Mesenchymal stem cell (in vitro differentiated cells and primary cell): ENCODE measurements around the gene DGKZ.
A peak's percentile ranks its signal among the peaks of the same experiment; 100 is the strongest.
"Not testable (repeated sequence)": the region's sequence is repeated elsewhere in the genome, so short reads cannot be mapped to it uniquely, and the experiment has no call there.

Experiments used
- DNase-seq: peaks from one replicate; pipeline ENCODE4 v3.0.0-alpha.2; 2013
- H2AFZ ChIP-seq: one replicate; pipeline ENCODE4 v1.6.1; 2013; ENCODE audit warnings: low read depth, mild to moderate bottlenecking, control low read depth, inconsistent platforms, low read length, moderate library complexity
- H2AK5ac ChIP-seq: 2 replicates; pipeline ENCODE4 v1.6.1; 2013; ENCODE audit warnings: low read length, moderate library complexity, mild to moderate bottlenecking, inconsistent platforms; ENCODE audit not compliant: severe bottlenecking
- H2BK120ac ChIP-seq: one replicate; pipeline ENCODE4 v1.6.1; 2013; ENCODE audit warnings: low read depth, mild to moderate bottlenecking, inconsistent platforms, low read length, moderate library complexity
- H2BK12ac ChIP-seq, 2 experiments: one replicate each; pipeline ENCODE4 v1.6.1; 2013; ENCODE audit warnings: inconsistent platforms in 2 of 2, low read length in 2 of 2, mild to moderate bottlenecking in 2 of 2, moderate library complexity in 2 of 2, control low read depth in 1 of 2
- H2BK15ac ChIP-seq: one replicate; pipeline ENCODE4 v1.6.1; 2013; ENCODE audit warnings: mild to moderate bottlenecking, low read depth, inconsistent platforms; ENCODE audit not compliant: poor library complexity, severe bottlenecking
- H2BK5ac ChIP-seq: 2 replicates; pipeline ENCODE4 v1.6.1; 2013; ENCODE audit warnings: low read depth, mild to moderate bottlenecking, low read length, control low read depth, inconsistent platforms; ENCODE audit not compliant: poor library complexity, severe bottlenecking
- H3K14ac ChIP-seq, 2 experiments: one replicate each; pipeline ENCODE4 v1.6.1; 2013; ENCODE audit warnings: inconsistent platforms in 2 of 2, low read length in 2 of 2, control low read depth in 1 of 2, mild to moderate bottlenecking in 1 of 2, moderate library complexity in 1 of 2
- H3K18ac ChIP-seq, 2 experiments: one replicate each; pipeline ENCODE4 v1.6.1; 2013; ENCODE audit warnings: inconsistent platforms in 2 of 2, low read length in 2 of 2, control low read depth in 1 of 2, low read depth in 1 of 2, mild to moderate bottlenecking in 1 of 2
- H3K23ac ChIP-seq, 2 experiments: one replicate each; pipeline ENCODE4 v1.6.1; 2013; ENCODE audit warnings: inconsistent platforms in 2 of 2, low read length in 2 of 2, mild to moderate bottlenecking in 2 of 2, moderate library complexity in 2 of 2, control low read depth in 1 of 2
- H3K27ac ChIP-seq: 2 replicates; pipeline ENCODE4 v1.5.1; 2013; ENCODE audit warnings: mild to moderate bottlenecking, moderate library complexity, low read length, control low read depth, inconsistent platforms; ENCODE audit not compliant: poor library complexity, severe bottlenecking
- H3K27me3 ChIP-seq, 2 experiments: 2 replicates each; pipeline versions ENCODE4 v1.6.1 to v1.7.0; 2013; ENCODE audit warnings: low read length in 2 of 2, mild to moderate bottlenecking in 2 of 2, moderate library complexity in 2 of 2, control low read depth in 1 of 2, inconsistent platforms in 1 of 2; ENCODE audit not compliant: control insufficient read depth in 1 of 2, insufficient read depth in 1 of 2
- H3K36me3 ChIP-seq, 2 experiments: 2 replicates each; pipeline versions ENCODE4 v1.6.1 to v1.7.0; 2013; ENCODE audit warnings: low read length in 2 of 2, control low read depth in 1 of 2, inconsistent platforms in 1 of 2, low read depth in 1 of 2, mild to moderate bottlenecking in 1 of 2; ENCODE audit not compliant: insufficient read depth in 2 of 2, control insufficient read depth in 1 of 2
- H3K4ac ChIP-seq, 2 experiments: one replicate each; pipeline ENCODE4 v1.6.1; 2013; ENCODE audit warnings: inconsistent platforms in 2 of 2, low read length in 2 of 2, mild to moderate bottlenecking in 2 of 2, moderate library complexity in 2 of 2, control low read depth in 1 of 2, low read depth in 1 of 2
- H3K4me1 ChIP-seq: 2 replicates; pipeline ENCODE4 v1.6.1; 2013; ENCODE audit warnings: low read depth, low read length, control low read depth; ENCODE audit not compliant: control insufficient read depth, insufficient read depth
- H3K4me2 ChIP-seq: 2 replicates; pipeline ENCODE4 v1.6.1; 2013; ENCODE audit warnings: low read length, mild to moderate bottlenecking, inconsistent platforms; ENCODE audit not compliant: poor library complexity, severe bottlenecking
- H3K4me3 ChIP-seq, 2 experiments: 2 replicates each; pipeline versions ENCODE4 v1.5.1 to v1.7.0; 2013; ENCODE audit warnings: low read length in 2 of 2, mild to moderate bottlenecking in 2 of 2, control low read depth in 1 of 2, low read depth in 1 of 2; ENCODE audit not compliant: insufficient read depth in 1 of 2
- H3K79me1 ChIP-seq: replicated peaks from 2 replicates; pipeline ENCODE4 v1.6.1; 2013; ENCODE audit warnings: mild to moderate bottlenecking, control low read depth, low read length, inconsistent platforms; ENCODE audit not compliant: poor library complexity, severe bottlenecking
- H3K9ac ChIP-seq: 2 replicates; pipeline ENCODE4 v1.7.0; 2013; ENCODE audit warnings: mild to moderate bottlenecking, low read length, moderate library complexity
- H3K9me3 ChIP-seq: 2 replicates; pipeline ENCODE4 v1.7.0; 2013; ENCODE audit warnings: mild to moderate bottlenecking, low read length; ENCODE audit not compliant: control insufficient read depth
- H4K8ac ChIP-seq: one replicate; pipeline ENCODE4 v1.6.1; 2013; ENCODE audit warnings: inconsistent platforms, mild to moderate bottlenecking, low read length, moderate library complexity
- H4K91ac ChIP-seq: one replicate; pipeline ENCODE4 v1.6.1; 2013; ENCODE audit warnings: mild to moderate bottlenecking, low read length, inconsistent platforms
- WGBS: methylation state at CpG from one replicate; pipeline ENCODE4 v1.1.7; 2013; ENCODE audit warnings: mixed read lengths; 5-methylcytosine and 5-hydroxymethylcytosine counted together

The DGKZ gene

DNA sequence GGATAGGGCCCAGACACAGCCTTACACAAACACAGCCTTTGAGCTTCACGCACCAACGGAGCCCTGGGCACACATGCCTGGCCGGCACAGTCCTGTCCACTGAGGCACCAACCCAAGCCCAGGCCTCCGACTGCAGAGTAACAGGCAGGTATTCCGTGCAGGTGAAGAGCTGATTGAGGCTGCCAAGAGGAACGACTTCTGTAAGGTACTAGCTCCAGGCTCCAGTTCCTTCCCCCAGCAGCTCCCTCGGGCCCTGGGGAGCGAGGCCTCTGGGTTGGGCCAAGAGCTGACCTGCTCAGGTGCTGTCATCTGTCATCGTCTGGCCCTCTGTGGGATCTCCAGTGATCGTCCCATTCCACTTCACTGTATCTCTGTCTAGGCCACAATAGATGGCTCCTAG lies 31.0 kb downstream of the DGKZ start:
- no peak overlapping the region for H3K23ac ChIP-seq
- no peak overlapping the region for H2AK5ac ChIP-seq
- no peaks in the 10 kb centered on the region for H3K9me3 ChIP-seq
- H3K4me2 ChIP-seq: no peak overlapping the region
- H3K36me3 ChIP-seq: peaks cover 22 to 54% of the 10 kb centered on the region in 2 experiments
- H3K27me3 ChIP-seq: peaks cover 7 to 14% of the 10 kb centered on the region in 2 experiments
- H3K27ac ChIP-seq: no peak overlapping the region
- H3K4ac ChIP-seq: no peak overlapping the region
- no peak overlapping the region for H2BK120ac ChIP-seq
- no peak overlapping the region for H3K4me3 ChIP-seq
- no peak overlapping the region for H3K14ac ChIP-seq
- H3K79me1 ChIP-seq: peaks cover 1% of the 10 kb centered on the region
- no peak overlapping the region for H2BK12ac ChIP-seq
- H2BK5ac ChIP-seq: no peak overlapping the region
- H2AFZ ChIP-seq: no peak overlapping the region
- whole genome bisulfite sequencing: 97% methylated on average over 10 of the region's 10 CpGs
- H2BK15ac ChIP-seq: no peak overlapping the region
- H3K4me1 ChIP-seq: peaks cover 51% of the 10 kb centered on the region
- no peak overlapping the region for H4K8ac ChIP-seq
- no peak overlapping the region for H3K9ac ChIP-seq
- H4K91ac ChIP-seq: peak overlapping the region; percentile 66
- H3K18ac ChIP-seq: no peak overlapping the region
- DNase-seq: no peak

DNA sequence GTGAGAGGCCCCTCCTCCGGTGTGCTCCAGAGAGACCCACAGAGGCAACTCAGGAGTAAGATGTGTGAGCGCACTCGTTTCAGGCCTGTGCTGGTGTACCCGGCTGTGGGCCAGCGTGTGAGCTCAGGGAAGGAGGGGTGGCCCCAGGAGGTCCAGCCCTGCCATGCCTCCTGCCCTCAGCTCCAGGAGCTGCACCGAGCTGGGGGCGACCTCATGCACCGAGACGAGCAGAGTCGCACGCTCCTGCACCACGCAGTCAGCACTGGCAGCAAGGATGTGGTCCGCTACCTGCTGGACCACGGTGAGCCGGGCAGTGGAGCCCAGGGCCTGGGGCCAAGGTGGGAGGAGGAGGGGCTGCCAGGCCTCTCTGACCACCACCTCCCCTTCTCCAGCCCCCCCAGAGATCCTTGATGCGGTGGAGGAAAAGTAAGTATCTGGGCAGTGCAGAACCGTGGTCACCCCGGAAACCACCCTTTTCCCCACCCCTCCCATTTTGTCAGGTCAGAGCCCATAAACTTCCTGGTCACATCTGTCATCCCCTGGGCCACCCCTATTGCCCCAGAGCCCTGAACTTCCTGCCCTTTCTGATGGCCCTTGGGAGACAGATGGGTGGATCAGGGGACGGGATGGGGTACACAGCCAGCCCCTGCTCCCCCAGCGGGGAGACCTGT lies 31.7 kb downstream of the DGKZ start:
- Histone ChIP-seq H2AFZ (no peak overlapping the region), H3K36me3 (peaks cover 22 to 50% of the 10 kb centered on the region in 2 experiments), H3K23ac (no peak overlapping the region), H3K9ac (no peak overlapping the region), H3K4me3 (no peak overlapping the region), H3K27ac (no peak overlapping the region), H2BK5ac (no peak overlapping the region), H3K18ac (peak overlapping the region in 1 of 2 experiments; percentile 44), H2BK120ac (no peak overlapping the region), H3K4me2 (no peak overlapping the region), H4K91ac (peak overlapping the region; percentile 43), H2BK12ac (peak overlapping the region in 1 of 2 experiments; percentile 1), H2AK5ac (no peak overlapping the region), H3K14ac (no peak overlapping the region), H3K4ac (no peak overlapping the region), H3K79me1 (peaks cover 1% of the 10 kb centered on the region), H3K4me1 (peaks cover 47% of the 10 kb centered on the region), H4K8ac (peak overlapping the region; percentile 1), H2BK15ac (no peak overlapping the region), H3K9me3 (no peaks in the 10 kb centered on the region), H3K27me3 (peaks cover 7 to 18% of the 10 kb centered on the region in 2 experiments)
- DNase-seq: no peak
- WGBS: 81% methylated on average over 18 of the region's 20 CpGs

DNA sequence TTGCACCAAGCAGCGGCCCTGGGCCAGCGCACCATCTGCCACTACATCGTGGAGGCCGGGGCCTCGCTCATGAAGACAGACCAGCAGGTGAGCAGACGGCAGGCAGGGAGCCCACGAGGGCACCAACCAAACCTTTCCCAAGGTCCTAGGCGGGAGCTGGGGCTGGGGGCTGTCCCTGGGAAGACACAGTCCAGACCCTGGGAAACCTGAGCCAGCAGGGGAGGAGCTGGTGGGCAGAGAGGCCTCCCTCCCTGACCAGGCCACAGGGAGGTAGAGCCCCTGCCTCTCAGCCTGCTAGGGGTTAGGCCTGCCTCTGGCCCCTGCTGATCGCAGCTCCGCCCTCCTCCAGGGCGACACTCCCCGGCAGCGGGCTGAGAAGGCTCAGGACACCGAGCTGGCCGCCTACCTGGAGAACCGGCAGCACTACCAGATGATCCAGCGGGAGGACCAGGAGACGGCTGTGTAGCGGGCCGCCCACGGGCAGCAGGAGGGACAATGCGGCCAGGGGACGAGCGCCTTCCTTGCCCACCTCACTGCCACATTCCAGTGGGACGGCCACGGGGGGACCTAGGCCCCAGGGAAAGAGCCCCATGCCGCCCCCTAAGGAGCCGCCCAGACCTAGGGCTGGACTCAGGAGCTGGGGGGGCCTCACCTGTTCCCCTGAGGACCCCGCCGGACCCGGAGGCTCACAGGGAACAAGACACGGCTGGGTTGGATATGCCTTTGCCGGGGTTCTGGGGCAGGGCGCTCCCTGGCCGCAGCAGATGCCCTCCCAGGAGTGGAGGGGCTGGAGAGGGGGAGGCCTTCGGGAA lies 32.4 kb downstream of the DGKZ start:
- Histone ChIP-seq H3K4me1 (peaks cover 42% of the 10 kb centered on the region), H3K18ac (peak overlapping the region; percentile 15 to 44), H3K4ac (peak overlapping the region in 1 of 2 experiments; percentile 46), H3K27me3 (peaks cover 7 to 20% of the 10 kb centered on the region in 2 experiments), H4K91ac (peak overlapping the region; percentile 43), H2BK15ac (peak overlapping the region; percentile 54), H4K8ac (peak overlapping the region; percentile 1), H3K36me3 (peaks cover 22 to 43% of the 10 kb centered on the region in 2 experiments), H2BK12ac (peak overlapping the region in 1 of 2 experiments; percentile 12)
- WGBS: 36% methylated on average over 25 of the region's 36 CpGs
- H3K4me3 ChIP-seq, H2BK5ac ChIP-seq, H3K27ac ChIP-seq, H3K4me2 ChIP-seq, H2BK120ac ChIP-seq, H2AK5ac ChIP-seq, H2AFZ ChIP-seq, H3K23ac ChIP-seq, H3K14ac ChIP-seq, H3K9ac ChIP-seq, H3K79me1 ChIP-seq, H3K9me3 ChIP-seq: not testable (repeated sequence)
- DNase-seq: peak; percentile 36
